SIG-M5 (cell line): ENCODE measurements around the gene EMX1.

Experiments
- DNase-seq: peaks from one replicate; lab custom pipeline; 2025; lab: John Stamatoyannopoulos, UW

EMX1 gene

DNA sequence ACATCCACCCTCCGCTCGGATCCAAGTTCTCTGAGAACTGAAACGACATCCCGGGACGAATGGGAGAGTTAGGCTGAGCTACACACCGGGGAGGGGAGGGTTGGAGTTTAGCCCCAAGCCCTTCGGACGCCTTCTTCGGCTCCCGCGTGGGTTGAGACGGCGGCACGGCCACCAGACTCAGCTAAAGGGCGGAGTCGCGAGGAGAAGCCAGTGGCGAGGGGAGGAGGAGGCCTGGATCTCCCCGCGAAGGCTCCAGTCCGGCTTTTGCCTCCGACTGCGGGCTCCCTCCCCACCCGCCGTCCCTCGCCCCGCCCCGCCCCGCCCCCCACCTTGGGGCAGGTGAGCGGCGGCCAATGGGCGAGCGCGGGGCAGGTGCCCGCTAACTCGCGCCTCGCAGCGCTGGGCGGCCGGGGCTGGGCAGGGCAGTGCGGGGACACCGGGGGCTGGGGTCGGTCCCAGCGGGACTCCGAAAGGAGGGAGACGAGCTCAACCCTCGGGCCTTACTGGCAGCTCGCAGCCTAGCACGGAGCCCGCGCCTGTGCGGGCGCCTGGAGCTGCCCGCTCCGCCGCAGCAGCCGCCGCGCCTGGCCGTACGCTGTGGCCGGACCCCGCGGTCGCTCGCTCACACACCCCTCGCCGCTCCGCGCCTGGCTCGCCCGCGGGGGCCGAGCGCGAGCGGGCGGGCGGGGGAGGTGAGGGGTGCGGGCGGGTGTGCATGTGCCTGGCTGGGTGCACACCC is at the start of gene EMX1:
EMX1 (plus strand) TSS at position 382 of the 739 bp plus-strand sequence; CDS start at position 716, 334 bp downstream.
- DNase-seq = no peak

DNA sequence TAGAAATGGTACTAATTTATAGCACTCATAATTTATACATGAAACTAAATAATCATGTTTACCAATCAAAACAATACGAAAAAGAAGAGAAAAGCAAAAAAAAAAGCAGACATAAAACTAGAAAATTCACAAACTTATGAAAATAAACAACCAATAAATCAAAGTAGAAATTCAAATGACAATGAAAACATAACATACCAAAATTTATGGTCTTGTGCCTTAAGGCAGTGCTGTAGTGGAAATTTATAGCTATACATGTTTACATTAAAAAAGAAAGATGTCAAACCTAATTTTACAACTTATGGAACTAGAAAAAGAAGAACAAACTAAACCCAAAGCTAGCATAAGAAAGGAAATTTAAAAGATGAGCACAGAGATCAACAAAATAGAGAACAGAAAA is 46.3 kb upstream of the EMX1 start:
- DNase-seq = no peak

DNA sequence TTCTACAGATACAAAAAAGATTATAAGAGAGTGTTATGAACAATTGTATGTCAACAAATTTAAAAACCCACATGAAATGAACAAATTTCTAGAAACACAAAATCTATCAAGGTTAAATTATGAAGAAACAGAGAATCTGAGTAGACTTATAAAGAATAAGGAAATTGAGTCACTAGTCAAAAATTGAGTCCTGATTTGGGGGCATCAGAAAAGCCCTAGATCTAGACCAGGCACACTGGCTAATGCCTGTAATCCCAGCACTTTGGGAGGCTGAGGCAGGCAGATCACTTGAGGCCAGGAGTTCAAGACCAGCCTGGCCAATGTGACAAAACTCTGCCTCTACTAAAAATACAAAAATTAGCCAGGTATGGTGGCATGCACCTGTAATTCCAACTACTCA is 45.4 kb upstream of the EMX1 start:
- DNase-seq = no peak

DNA sequence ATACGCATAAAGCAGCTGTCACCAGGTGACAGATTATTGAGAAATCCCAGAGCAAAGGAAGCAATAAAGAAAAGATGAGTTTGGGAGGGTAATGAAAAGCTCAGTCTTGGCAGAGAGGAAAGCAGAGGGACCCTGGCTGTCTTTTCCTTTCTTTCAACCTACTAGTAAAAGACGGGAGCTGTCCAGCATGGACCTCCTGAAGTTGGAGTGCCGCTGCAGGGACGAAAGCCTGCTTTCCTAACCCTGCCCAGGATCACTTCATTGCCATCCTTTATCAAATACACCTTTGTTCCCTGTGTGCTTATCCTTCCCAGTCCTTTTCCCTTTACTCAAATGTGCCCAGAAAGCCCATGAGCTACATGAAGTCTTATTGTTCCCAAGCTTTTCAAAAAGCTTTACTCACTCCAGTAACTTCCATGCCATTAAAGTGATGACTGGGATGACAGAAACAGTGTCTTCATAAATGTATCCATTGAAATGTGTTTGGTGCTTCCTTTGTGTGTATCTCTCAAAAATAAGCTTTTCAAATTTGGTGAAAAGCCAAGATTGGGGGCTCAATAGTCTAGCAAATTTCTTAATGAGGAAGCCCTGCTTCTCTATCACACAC is 33.9 kb upstream of the EMX1 start:
- DNase-seq = no peak

DNA sequence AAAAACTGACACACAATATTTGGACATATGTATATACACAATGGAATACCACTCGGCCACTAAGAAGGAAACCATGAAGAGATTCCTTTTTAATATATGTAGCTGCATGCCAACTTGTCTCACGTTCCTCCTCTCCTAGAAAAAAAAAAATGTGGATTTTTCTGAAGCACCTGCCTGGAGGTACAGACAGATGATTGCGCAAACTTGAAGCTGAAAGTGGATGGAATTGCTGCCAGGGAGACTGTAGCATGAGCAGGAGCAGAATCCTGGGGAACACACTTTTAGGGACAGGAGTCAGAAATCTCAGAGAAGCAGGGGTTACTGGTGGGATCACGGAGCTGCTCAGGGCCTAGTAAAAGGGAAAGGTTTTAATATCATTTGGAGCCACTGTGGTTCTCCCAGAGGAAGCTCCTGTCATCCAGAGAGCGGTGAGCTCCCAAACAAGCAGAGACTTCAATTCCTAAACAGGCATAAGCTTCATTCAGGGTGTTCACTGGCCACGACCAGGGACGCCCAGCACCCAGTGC is 30.8 kb upstream of the EMX1 start:
- DNase-seq = no peak

DNA sequence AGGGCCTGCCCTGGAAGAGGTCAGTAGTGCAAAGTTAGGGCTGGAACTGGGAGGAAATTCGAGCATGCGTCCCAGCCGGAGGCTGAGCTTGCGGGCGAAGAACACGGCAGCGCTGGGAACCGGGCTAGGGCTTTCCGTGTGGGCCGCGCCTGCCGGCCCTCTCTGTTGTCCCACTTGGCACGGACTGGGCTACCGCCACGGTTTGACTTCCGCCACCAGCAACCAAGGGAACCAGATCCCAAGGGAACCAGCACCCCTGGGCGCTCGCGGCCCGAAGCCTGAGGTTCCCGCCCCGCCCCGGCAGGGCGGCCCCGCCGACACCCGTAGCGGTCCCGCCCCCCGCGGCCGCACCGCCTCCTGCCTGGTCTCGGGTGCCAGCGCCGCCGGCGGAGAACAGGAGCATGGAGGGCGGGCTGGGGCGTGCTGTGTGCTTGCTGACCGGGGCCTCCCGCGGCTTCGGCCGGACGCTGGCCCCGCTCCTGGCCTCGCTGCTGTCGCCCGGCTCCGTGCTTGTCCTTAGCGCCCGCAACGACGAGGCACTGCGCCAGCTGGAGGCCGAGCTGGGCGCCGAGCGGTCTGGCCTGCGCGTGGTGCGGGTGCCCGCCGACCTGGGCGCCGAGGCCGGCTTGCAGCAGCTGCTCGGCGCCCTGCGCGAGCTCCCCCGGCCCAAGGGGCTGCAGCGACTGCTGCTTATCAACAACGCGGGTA is 30.1 kb upstream of the EMX1 start, which contains the start of gene SPR:
SPR (plus strand) TSS at position 377 of the 708 bp plus-strand sequence; CDS start at position 402, 25 bp downstream.
- DNase-seq = no peak

DNA sequence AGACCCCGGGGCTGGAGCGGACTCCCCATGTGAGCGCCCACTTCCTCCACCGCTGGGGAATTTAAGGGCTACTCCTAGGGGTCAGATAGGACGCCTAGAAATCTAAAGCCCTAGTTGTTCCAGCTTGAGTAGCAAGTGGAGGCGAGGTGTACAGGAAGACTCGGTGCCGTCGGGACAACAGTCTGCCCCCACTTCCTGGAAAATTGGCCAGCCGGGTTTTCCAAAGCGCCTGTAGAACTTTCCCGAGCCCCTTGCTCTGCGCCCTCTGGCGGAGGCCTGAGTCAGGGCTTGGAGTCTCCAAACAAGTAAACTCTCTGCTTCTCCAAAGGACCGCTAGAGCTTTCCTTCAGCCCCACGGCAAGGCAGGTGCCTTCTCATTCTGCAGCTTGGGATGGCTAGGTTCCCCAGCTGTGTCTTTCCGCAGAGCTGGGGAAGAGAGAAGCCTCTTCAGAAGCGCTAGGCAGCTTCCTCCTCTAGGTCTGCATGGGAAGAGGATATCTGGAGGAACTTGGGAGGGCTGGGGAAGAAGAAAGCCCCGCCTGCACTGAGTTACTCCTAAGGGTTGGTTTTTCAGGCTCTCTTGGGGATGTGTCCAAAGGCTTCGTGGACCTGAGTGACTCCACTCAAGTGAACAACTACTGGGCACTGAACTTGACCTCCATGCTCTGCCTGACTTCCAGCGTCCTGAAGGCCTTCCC is 29.4 kb upstream of the EMX1 start:
- no peak for DNase-seq

DNA sequence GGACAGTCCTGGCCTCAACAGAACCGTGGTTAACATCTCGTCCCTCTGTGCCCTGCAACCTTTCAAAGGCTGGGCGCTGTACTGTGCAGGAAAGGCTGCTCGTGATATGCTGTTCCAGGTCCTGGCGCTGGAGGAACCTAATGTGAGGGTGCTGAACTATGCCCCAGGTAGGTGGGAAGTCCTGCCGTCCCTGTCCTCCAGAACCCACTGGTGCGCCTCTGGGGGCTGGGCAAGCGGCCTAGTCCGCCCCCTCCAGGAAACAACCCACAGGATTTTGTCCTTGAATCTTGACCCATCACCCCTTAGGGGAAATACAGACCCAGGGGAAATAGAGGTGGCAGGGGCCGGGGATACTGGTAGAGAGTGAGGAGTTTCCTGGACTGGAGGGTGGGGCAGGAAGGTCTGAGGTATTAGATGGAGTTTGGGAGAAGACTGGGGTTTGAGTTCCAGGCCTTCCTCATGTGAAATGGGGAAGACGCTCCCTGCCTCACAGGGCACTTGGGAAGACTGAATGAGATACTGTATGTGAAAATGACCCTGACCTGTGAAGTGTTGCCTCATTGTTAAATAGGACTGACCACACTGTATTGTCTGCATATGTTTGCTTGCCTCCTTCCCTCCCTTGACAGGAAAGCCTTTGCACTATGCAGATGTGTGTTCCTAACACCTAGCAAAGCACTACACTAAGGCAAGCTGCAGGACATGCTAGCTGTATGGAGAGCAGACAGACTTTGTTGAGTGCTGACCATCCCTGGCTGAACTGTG is 28.7 kb upstream of the EMX1 start:
- no peak for DNase-seq

DNA sequence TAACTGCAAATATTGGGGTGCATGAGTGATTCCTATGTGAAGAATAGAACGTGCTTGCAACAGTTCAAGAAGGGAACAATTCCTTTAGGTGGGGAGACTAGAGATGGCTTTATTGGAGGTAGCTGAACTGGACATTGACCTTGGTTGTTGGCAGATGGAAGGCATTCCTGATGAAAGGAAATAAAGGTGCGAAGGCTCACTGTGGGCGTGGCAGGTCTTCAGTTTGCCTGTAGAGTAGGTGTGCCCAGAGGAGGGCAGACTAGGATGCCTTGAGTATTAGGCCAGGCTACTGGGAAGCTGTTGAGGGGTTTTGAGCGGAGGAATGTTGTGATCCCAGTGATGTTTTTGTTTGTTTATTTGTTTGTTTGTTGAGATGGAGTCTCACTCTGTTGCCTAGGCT is 27.3 kb upstream of the EMX1 start:
- DNase-seq = no peak

DNA sequence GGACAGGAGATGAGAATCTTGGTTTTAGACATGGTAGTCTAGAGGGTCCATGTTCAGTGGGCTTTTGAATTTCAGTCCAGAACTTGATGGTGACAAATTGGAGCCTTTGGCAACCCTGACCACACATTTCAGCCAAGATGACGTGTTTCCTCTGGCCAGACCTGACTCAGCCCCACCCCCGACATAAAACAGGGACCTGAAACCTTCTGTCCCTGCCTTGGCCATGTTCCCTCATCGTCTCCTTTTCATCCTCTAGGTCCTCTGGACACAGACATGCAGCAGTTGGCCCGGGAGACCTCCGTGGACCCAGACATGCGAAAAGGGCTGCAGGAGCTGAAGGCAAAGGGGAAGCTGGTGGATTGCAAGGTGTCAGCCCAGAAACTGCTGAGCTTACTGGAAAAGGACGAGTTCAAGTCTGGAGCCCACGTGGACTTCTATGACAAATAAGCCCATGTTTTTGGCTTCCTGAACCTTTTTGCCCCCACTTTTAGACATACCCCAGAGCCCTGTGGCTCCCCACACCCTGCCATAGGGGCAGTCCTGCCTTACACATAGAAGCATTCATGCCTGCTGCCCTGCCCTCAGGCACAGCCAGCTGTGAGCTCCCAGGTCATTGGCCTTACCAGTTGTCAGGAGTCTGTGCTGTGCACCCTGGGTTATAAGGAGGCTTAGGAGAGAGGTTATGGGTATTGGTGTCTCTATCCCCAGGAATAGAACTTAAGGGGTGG is 26.1 kb upstream of the EMX1 start:
- DNase-seq = no peak

DNA sequence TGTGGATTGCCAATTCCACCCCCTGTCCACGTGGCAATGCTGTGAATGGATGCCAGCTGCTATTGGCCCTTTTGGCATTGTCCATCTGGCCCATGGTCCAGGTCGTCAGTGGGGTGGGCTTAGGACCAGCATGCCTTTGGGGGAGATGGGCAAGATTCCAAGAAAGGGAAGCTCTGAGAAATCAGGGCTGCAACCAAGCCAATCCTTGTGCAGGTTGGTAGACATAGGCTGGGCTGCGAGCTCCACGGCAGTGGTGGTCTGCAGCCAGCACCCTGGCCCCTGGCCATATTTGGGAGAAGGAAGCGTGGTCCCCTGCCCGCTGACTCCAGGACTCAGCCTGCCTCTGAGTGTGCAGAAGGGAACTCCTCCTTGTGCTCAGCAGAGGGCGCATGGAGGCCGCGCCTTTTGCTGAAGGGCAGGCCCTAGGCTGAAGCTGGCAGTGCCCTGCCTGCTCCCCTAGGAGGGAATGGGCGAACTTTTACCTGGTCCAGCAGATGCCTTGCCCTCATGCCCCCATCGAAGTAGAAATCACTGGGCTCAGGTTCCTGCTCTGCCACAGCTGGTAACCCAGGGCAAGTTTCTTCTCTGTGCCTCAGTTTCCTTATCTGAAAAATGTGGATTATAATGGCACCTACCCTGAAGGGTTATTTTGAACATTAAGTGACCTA is 24.7 kb upstream of the EMX1 start:
- no peak for DNase-seq

DNA sequence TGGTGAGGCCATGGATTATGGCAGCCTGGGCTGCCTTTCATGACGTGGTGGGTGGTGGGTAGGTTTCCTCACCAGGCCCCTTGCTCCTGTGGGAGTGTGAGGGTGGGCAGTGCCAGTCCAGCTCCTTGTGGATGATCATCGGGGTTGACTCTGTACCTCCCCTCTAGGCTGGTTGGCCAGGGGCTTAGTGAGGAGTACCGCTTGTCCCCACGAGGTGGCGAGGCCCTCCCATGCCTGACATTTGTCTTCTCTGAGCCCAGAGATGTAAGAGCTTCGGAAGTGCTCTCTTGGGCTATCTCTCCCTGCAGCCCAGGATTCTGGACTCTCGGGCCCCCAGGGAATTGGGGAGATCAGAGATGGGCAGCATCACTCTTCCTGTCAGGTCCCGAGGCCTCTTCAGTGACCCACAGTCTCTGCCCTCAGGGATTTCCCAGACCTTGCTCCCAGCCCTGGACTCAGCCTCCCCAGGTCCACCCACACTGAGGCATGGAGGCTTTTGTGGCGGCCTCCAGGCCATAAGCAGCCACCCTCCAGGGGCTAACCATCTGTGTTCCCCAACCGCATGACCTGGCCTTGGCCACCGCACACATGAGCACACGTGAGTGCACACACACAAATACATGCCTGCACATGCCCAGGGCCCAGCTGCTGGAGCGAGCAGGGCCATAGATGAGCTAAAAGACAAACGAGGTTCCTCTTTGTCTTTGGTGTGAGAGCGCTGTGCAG is 23.6 kb upstream of the EMX1 start:
- DNase-seq = no peak

DNA sequence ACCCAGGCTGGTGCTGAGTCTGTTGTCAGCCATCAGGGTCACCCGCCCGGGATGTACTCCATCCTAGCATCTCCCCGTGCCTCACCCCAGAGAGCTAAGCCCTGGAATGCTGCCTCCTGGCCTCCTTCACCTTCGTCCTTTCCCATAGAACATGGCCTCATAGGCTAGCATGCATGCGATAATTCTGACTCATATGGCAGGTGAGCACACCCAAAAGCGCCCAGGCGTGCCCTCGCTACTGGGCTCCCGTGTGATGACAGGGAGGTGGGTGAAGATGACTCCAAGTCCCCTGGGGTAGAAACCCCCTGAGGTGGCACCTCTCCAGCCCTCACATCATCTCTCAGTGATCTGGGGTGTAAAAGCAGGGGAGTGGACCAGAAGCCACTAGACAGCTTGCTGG is 22.8 kb upstream of the EMX1 start:
- DNase-seq = no peak

DNA sequence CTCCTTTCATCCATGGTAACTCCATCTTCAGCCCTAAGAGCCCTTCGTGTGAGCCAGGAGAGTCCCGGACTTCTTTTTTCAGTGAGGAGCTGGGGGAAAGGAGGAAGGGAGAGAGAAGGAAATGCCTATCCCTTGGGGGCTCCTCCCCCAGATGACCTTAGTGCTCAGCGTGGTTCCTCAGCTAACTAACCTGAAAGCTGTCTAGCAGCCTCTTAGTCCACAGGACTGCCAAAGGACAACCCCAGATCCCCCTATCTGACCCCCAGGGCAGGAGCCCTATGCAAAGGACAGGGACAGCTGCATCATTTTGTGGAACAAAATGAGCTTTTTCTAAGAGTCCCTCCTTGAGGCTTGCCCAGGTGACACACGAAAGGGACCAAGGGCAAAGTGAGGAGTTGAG is 22.2 kb upstream of the EMX1 start:
- DNase-seq = no peak

DNA sequence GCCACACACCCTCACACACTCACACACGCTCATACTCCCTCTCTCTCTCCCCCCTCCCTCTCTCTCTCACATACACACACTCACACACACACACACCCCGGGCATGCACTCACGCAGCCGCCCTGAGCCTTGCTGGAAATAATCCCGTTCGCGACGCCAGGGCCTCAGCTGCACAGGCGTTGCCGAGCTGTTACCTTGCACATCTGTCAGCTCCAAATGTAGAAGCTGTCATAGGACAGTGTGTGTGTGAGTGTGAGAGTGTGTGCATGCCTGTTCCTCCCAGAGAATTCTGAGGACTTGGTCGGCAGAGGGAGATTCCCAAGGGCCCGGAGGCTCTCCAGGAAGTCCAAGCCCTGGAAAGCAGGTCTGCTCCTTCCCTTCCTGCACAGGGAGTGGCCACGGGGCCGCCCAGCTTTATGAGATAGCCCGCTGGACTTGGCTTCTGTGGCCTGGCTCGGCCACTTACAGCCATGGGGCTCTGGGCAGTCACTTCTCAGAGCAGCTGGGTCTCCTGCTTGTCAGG is 21.5 kb upstream of the EMX1 start:
- no peak for DNase-seq

DNA sequence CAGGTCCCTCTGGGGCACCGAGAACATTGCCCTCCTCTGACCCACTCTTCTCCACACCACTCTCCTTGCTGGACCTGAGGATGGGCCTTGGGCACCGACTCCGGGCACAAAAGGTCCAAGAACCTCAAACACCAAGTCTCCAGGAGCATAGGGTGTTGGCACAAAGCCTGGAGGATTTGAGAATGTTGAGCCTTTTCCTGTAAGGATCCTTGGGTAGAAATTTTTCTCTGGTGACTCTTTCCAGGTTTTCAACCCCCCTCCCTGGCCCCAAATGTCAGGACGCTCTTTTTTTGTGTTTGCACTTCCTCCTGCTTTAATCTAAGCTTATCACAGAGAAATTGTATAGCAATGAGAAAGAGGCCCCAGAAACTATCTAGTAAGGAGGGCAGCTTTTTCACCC is 20.9 kb upstream of the EMX1 start:
- no peak for DNase-seq

DNA sequence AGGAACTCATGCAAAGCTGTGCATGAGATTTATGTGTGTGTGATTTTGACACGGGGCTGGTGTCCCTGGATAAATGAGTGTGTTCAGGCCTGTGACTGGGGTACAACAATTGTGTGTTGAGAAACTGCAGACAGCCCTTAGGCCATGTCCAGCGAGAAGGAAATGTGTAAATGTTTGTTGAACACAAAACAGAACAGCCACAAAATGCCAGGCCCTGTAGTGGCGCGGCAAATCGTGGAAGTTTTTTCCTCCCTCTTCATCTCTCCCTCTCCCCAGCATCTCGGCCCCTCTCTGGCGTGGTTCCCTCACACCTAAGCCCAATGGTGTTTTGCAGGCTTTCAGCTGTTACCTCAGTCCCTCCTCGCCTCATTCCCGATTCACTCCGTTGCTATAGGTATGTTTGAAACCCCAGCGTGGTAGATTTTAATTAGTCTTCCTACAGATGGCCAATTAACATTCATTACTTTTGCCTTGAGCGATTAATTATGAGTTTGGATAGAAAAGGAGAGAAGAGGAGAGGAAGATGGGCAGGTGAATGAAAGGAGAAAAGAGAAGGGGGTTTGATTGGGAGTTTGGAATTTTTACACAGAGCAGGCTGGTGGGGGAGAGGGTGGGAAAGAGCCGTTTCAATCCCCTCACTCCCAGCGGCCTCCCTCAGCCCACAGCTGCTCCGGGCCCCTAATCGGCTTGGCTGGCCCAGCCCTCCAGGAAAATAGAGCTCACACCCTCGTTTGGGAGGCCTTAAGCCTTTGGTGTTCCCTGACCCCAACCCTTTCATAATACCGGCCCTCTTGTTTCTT is 19.3 kb upstream of the EMX1 start:
- no peak for DNase-seq

DNA sequence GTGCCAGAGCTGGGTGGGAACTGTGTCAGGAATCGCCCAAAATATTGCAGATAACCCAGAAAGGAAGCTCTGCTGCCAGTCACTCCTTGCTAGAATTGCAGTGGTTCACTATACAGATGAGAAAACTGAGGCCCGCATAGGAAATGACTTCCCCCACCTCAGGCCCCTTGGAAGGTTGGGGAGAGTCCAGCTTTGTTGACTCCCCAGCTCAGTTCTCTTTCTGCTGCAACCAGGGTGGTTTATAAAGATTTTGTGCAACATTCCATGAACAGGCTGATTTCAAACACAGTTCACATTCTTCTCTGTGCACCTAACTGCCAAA is 18.8 kb upstream of the EMX1 start:
- no peak for DNase-seq
